GM12873 (cell line): ENCODE results near the gene SLC38A9.

Experiments used
- CTCF ChIP-seq: IDR thresholded peaks from 2 replicates; pipeline ENCODE4 v1.5.1; 2012; ENCODE audit warnings: low read depth, mild to moderate bottlenecking, moderate library complexity, low read length, control low read depth; ENCODE audit not compliant: insufficient read depth; ENCODE audit errors: missing control alignments

Gene SLC38A9

GRCh38 chr5:55747778-55748318, 35.7 kb upstream of the SLC38A9 start:
- no peak for TF ChIP-seq CTCF

- no peak for TF ChIP-seq CTCF
Measured at GRCh38 chr5:55742778-55743177, 30.7 kb upstream of the SLC38A9 start.

GRCh38 chr5:55737793-55738192, 25.7 kb upstream of the SLC38A9 start, which contains the start of gene DDX4:
DDX4 (plus strand) TSS chr5:55738061; CDS start chr5:55738964, 903 bp downstream.
- TF ChIP-seq CTCF, result no peak

GRCh38 chr5:55734658-55735057, 22.5 kb upstream of the SLC38A9 start:
- no peak for TF ChIP-seq CTCF

GRCh38 chr5:55732585-55732984, 20.5 kb upstream of the SLC38A9 start:
- no peak for TF ChIP-seq CTCF

- TF ChIP-seq CTCF, result no peak
Measured at GRCh38 chr5:55731848-55732247, 19.7 kb upstream of the SLC38A9 start.

GRCh38 chr5:55724281-55724680, 12.2 kb upstream of the SLC38A9 start:
- TF ChIP-seq CTCF, result no peak

GRCh38 chr5:55720188-55720703, 8.1 kb upstream of the SLC38A9 start:
- TF ChIP-seq CTCF, result no peak
